ENCODE data around the gene HSPA4.
"Not testable (repeated sequence)": the region's sequence is repeated elsewhere in the genome, so short reads cannot be mapped to it uniquely, and the experiment has no call there.

The HSPA4 gene

GRCh38 chr5:133051061-133051541 lies 712 bp upstream of the HSPA4 start:
- no peak for DNase-seq

DNA sequence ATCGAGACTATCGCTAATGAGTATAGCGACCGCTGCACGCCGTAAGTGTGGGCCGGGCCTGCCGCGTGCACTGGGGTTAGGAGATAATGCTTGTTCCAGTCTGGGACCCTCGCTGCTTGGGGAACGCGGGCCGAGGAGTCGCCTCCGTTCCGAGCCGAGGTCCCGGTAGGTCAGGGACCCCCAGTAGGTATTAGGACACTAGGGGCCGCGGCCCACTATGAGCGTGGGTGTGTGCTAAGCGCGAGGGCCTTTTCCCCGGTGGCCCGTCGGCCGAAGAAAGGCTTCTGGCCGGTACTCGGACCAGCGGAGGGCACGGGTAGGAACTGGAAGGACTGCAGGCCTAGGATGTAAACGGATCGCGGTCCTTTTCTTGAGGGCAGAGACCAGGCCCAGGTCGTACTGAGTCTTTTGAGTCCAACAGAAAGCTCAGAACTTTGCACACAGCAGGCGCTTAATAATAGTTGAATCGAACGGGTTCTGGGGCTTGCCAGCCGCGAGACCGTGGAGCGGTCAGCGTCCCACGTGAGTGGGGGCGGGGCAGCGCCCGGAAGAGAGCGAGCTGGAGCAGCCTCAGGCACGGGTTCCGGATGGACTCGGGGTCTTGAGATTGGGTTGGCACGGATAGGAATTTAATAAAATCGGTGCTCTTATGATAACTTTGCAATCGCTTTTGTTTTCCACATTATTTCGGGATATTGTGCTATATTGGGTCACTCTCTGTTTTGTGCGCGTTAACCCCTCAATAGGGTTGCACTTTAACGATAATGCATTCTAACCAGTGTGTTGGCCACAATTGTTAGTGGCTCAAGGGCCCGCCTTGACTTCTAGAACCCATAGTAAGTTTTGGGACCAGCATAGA lies 733 bp downstream of the HSPA4 start:
- DNase-seq = peak; percentile 16

DNA sequence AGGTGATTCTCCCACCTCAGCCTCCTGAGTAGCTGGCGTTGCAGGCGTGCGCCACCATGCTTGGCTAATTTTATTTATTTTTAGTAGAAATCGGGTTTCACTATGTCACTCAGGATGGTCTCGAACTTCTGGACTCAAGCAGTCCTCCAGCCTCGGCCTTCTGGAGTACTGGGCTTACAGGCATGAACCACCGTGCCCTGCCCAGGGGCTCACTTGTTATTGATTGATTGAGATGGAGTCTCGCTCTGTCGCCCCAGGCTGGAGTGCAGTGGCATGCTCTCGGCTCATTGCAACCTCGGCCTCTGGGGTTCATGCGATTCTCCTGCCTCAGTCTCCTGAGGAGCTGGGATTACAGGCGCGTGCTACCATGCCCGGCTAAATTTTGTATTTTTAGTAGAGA lies 1.6 kb downstream of the HSPA4 start:
- no peak for DNase-seq

- no peak for DNase-seq
Measured at GRCh38 chr5:133054697-133055471, 3.1 kb downstream of the HSPA4 start.

- no peak for DNase-seq
Measured at GRCh38 chr5:133056891-133057290, 5.1 kb downstream of the HSPA4 start.

DNA sequence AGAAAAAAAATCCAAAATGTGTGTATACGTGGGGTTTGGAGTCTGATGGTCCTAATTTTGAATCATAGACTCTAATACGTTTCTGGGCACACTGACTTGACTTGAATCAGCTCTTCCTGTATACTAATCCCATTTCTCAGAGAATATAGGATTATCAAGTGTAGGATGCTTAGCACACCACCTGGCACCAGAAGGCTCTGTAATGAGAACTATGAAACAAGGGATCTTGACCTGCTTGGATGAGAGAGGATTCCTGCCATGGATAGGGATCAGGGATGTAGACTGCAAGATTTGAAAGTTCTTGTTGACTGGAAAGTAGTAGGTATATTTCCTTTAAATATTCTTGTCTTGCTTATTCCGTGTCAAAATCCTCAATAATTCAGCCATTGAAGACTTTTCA lies 7.8 kb downstream of the HSPA4 start:
- no peak for DNase-seq

DNA sequence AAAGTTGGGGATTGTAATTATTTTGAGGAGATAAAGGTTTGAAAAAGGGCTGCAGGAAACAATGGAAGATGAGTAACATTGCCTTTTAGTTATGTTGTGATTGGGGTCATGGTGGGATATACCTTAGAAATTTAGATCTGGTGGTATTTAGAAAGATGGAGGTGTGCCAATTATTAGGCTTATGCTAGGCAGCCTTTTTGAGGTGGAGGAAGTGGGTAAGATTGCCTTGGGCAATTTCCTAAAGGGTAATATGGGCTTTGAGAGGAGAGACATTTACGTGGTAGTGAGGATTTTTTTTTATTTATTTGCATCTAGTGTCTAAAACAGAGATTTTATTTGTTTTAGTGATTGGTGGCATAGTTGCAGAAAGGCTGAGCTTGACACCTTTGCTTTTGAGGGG lies 10.5 kb downstream of the HSPA4 start:
- DNase-seq = no peak

DNA sequence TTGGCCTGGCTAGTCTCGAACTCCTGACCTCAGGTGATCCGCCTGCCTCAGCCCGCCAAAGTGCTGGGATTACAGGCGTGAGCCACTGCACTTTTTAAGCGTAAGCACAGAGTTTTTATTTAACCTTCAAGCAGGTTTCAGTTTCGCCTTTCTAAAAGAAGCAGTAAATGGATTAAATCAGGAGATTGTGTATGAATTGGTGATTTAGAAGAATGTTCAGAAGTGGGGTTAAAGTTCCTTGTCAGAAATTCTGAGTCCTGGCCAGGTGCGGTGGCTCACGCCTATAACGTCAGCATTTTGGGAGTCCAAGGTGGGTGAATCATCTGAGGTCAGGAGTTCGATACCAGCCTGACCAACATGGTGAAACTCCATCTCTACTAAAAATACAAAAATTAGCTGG lies 12.2 kb downstream of the HSPA4 start:
- no peak for DNase-seq

GRCh38 chr5:133065471-133065870 lies 13.7 kb downstream of the HSPA4 start:
- DNase-seq = no peak

DNA sequence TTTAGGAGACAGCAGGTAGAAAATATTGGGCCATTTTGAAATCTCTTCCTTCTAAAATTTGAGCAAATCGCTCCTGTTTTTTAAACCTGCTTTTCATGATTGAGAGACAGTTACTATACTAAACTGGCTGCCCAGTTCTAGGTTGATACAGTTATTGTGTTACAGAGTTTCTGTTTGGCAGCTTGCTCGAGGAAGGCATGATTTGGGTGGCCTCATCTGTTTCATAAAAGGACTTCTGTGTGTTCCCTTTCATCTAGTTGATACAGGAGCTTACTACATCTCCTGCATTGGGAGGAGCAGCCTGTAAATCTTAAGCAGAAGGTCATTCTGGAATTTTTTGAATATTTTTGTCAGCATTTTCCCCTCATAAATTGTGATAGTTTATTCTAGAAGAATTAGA lies 14.2 kb downstream of the HSPA4 start:
- DNase-seq = no peak

DNA sequence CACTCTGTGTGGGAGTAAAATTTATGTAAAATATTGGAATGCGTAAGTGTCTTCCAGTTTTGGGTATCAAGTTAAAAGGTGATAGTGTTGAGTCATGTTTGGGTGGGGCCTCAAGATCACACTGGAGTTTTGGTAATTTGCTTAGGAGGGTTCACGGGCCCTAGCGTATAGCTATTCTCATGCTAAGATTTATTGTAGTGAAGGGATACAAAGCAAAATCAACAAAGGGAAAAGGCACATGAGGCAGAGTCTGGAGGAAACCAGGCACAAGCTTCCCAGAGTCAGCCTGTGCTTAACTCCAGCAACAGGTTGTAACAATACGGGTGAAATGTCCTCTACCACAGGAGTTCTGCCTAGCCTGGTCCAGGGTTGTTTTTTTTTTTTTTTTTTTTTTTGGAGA lies 20.2 kb downstream of the HSPA4 start:
- DNase-seq = no peak

DNA sequence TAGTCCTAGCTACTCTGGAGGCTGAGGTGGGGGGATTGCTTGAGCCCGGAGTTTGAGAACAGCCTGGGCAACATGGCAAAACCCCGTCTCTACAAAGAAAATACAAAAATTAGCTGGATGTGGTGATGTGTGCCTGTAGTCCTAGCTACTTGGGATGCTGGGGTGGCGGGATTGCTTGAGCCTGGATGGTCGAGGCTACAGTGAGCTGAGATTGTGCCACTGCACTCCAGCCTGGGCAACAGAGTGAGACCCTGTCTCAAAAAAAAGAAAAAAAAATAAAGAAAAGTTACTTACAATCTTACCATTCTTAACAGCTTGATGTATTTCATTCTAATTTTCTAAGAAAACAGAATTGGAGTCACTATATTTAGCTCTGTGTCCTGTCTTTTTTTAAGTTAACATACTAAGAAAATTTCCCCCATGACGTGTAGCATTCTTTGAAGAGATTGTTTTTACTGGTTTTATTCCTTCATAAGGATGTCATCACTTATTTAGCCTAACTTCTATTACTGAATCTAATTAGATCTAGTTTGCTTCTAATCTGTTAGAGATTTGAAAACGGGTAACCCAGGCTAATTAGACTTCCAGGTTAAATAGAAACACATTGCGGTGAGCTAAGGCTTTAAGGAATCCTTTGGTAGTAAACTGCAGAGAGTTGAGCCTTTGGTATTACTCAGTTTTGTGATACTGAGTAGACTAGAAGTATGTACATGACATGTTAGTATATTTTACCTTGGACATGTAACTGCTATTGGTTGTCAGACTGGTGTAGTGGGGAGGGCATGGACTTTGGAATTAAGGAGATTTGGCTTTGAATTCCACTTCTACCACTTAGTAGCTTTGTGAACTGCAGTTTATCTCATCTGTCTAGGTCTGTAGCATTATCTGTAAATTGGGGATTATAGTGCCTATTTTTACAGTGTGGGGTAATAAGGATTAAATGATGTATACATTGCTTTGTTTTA lies 24.0 kb downstream of the HSPA4 start:
- DNase-seq = no peak

GRCh38 chr5:133079048-133079447 lies 27.2 kb downstream of the HSPA4 start:
- no peak for DNase-seq

- DNase-seq = no peak
Measured at GRCh38 chr5:133081036-133081435, 29.2 kb downstream of the HSPA4 start.

DNA sequence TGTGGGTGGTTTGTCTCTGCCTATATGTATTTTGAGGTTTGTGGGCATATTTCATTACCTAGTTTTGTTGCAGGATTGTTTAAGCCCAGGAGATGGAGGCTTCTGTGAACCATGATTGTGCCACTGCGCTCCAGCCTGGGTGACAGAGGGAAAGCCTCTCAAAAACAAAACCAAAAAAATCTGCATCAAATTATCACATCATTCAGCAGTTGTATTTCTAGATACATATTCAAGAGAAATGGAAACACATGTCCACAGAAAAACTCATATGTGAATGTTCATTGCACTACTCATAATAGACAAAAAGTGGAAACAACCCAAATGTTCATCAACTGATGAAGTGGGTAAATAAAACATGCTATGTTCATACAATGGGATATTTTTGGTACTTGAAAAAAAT lies 29.9 kb downstream of the HSPA4 start:
- no peak for DNase-seq

- DNase-seq = no peak
Measured at GRCh38 chr5:133082128-133082527, 30.3 kb downstream of the HSPA4 start.

GRCh38 chr5:133083901-133084300 lies 32.1 kb downstream of the HSPA4 start:
- DNase-seq = no peak

DNA sequence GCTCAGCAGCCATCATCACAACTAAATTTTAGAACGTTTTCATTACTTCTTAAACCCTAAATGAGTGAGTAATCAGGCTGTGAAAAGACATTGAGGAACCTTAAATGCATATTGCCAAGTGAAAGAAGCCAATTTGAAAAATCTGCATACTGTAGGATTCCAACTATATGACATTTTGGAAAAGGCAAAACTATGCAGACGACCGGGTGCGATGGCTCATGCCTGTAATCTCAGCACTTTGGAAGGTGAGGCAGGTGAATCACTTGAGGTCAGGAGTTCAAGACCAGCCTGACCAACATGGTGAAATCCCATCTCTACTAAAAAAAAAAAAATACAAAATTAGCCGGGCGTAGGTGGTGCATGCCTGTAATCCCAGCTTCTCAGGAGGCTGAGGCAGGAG lies 33.4 kb downstream of the HSPA4 start:
- not testable (repeated sequence) for DNase-seq

GRCh38 chr5:133086366-133086875 lies 34.6 kb downstream of the HSPA4 start:
- DNase-seq = no peak

DNA sequence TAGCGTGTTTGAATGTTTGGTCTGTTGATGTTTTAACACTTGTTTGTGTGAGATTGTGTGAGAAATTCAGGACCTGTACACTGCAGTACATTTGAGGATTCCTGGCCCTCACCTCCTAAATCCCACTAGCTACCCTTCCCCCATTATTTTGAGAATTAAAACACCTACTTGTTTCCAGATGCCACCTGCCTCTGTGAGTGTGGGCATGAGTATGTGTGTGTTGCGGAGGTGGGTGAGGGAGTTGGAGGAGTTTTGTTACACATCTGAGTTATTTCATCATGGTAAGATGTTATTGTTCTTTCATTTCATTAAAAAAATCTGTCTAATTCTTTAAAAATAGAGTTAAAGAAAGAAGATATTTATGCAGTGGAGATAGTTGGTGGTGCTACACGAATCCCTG lies 36.3 kb downstream of the HSPA4 start:
- no peak for DNase-seq

DNA sequence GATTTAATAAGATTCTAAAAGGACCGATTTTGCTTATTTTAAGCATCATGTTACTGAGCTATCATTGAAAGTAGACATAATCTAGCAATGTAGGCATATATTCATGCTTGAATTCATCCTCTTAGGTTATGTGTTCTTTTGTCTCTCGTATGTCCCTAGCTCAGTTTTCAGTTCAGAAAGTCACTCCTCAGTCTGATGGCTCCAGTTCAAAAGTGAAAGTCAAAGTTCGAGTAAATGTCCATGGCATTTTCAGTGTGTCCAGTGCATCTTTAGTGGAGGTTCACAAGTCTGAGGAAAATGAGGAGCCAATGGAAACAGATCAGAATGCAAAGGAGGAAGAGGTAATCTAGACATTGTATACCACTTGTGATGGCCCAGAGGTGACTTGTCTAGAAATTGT lies 39.2 kb downstream of the HSPA4 start:
- DNase-seq = no peak

DNA sequence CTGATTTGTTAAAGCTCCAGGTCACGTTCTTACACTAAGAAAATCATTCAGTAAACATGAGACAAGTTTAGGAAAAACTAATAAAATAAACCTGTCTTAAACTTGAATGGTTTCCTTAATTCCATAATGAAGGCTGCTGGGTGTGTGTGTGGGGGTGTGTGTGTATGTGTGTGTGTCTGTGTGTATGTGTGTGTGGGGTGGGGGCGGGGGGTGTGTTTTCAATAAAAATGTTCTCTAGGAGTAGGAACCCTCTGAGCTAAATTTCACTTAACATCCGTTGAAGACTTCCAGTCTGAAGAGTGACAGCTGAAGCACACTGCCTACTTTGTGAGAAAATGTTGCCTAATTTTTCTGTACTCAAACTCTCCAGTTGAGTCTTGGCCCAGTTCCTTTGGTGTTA lies 54.5 kb downstream of the HSPA4 start:
- DNase-seq = no peak

Measured in NCI-H2029 treated with DMSO at 0.1 percent for 48 hours (cell line).